Measurements from ENCODE around the gene HEXIM1.

Gene HEXIM1

GRCh38 chr17:45168991-45169752 is 20.9 kb downstream of the HEXIM1 start:
- Histone ChIP-seq H3K4me1 (ENCODE audit: insufficient read depth, low read length) (peaks cover 30% of the 10 kb centered on the region), H3K9me3 (ENCODE audit: insufficient read depth, low read depth, low read length) (no peaks in the 10 kb centered on the region), H3K9ac (ENCODE audit: low read depth, low read length) (no peak overlapping the region), H3K27me3 (ENCODE audit: insufficient read depth, low read length) (no peaks in the 10 kb centered on the region), H3K27ac (ENCODE audit: low read depth, low read length) (no peak overlapping the region; the same call in 1 of the 2 replicates), H3K4me3 (ENCODE audit: low read length) (no peak overlapping the region), H3K36me3 (ENCODE audit: insufficient read depth, low read length) (peaks cover 9% of the 10 kb centered on the region; the same call in 1 of the 2 replicates)
- WGBS = 93% methylated on average over 43 of the region's 43 CpGs

GRCh38 chr17:45170280-45170930 is 22.1 kb downstream of the HEXIM1 start:
- H3K27me3 ChIP-seq (ENCODE audit: insufficient read depth, low read length) = no peaks in the 10 kb centered on the region
- no peaks in the 10 kb centered on the region for H3K9me3 ChIP-seq (ENCODE audit: insufficient read depth, low read depth, low read length)
- H3K36me3 ChIP-seq (ENCODE audit: insufficient read depth, low read length) = peaks cover 5% of the 10 kb centered on the region; the same call in 1 of the 2 replicates
- H3K4me1 ChIP-seq (ENCODE audit: insufficient read depth, low read length) = peaks cover 30% of the 10 kb centered on the region
- H3K27ac ChIP-seq (ENCODE audit: low read depth, low read length) = peak overlapping the region; percentile 92; the same call in 1 of the 2 replicates
- H3K9ac ChIP-seq (ENCODE audit: low read depth, low read length) = peak overlapping the region; percentile 27; the same call in 1 of the 2 replicates
- H3K4me3 ChIP-seq (ENCODE audit: low read length) = no peak overlapping the region
- 82% methylated on average over 12 of the region's 12 CpGs for WGBS

- Histone ChIP-seq H3K4me3 (ENCODE audit: low read length) (no peak overlapping the region), H3K9ac (ENCODE audit: low read depth, low read length) (peak overlapping the region; percentile 53), H3K9me3 (ENCODE audit: insufficient read depth, low read depth, low read length) (no peaks in the 10 kb centered on the region), H3K27me3 (ENCODE audit: insufficient read depth, low read length) (no peaks in the 10 kb centered on the region), H3K4me1 (ENCODE audit: insufficient read depth, low read length) (peaks cover 30% of the 10 kb centered on the region), H3K27ac (ENCODE audit: low read depth, low read length) (peak overlapping the region; percentile 92), H3K36me3 (ENCODE audit: insufficient read depth, low read length) (peaks cover 5% of the 10 kb centered on the region; the same call in 1 of the 2 replicates)
- WGBS = 87% methylated on average over 5 of the region's 5 CpGs
Observed at GRCh38 chr17:45170931-45171337, 22.7 kb downstream of the HEXIM1 start.

DNA sequence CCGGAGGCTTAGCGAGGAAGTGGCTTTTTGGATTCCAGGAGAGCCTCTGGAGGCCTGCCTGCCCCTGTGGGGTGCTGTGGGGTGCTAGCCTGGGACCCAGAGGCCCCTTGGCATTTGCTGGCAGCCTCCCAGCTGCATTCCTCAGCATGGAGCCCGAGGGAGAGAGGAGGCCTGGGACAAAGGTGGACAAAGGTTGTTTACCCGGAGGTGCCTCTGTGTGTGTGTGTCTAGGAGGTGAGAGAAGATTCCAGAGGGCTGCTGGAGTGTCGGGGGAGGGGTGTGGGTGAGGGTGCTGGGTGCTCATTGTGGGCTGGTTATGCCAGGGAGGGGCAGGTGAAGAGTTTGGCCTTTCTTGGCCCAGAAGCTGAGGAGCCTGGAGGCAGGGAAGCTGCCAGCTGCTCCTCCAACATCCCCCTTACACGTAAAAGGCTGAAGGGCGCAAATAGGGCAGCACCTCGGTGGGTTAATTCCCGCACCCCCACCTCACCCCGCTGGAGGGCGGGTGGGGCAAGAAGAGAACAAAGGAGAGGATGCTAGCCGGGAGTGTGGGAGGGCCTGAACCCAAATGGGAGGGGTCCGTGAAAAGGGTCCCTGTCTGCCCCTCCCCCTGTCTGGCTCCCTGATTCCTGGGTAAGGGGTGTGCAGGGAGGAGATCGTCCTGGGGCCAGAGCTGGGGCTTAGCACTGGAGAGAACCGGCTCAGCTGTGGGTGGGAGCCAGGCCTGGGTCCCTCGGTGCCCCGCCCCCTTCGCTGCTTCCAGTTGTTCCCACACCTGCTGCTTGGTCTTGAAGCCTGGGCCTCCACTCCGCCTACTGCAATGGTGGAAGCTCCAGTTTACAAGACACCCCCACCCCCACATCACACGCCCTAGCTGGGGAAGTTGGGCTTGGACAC is 23.3 kb downstream of the HEXIM1 start:
- H3K36me3 ChIP-seq (ENCODE audit: insufficient read depth, low read length) = peaks cover 5% of the 10 kb centered on the region; the same call in 1 of the 2 replicates
- no peaks in the 10 kb centered on the region for H3K9me3 ChIP-seq (ENCODE audit: insufficient read depth, low read depth, low read length)
- peak overlapping the region; percentile 53 for H3K9ac ChIP-seq (ENCODE audit: low read depth, low read length)
- H3K4me1 ChIP-seq (ENCODE audit: insufficient read depth, low read length) = peaks cover 30% of the 10 kb centered on the region
- WGBS = 33% methylated on average over 20 of the region's 20 CpGs
- H3K4me3 ChIP-seq (ENCODE audit: low read length) = no peak overlapping the region; the same call in 1 of the 2 replicates
- H3K27me3 ChIP-seq (ENCODE audit: insufficient read depth, low read length) = no peaks in the 10 kb centered on the region
- peak overlapping the region; percentile 92 for H3K27ac ChIP-seq (ENCODE audit: low read depth, low read length)

DNA sequence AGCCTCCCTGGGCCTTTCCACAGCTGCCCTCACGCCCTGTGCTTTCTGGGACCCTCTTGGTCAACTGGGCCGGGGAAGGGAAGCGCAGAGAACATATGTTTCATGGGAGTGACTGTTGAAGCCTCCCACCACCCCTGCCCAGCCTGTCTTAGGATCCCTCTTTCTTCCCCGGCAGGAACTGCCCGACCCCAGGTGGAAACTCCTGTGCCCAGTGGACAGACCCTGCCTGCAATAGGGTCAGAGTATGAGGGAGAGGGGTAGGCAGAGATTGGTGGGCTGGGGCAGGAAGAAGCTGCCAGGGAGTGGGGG is 23.9 kb downstream of the HEXIM1 start:
- H3K36me3 ChIP-seq (ENCODE audit: insufficient read depth, low read length) = peaks cover 5% of the 10 kb centered on the region; the same call in 1 of the 2 replicates
- H3K9me3 ChIP-seq (ENCODE audit: insufficient read depth, low read depth, low read length) = no peaks in the 10 kb centered on the region
- peak overlapping the region; percentile 53 for H3K9ac ChIP-seq (ENCODE audit: low read depth, low read length)
- no peak overlapping the region; the same call in 1 of the 2 replicates for H3K4me3 ChIP-seq (ENCODE audit: low read length)
- no peaks in the 10 kb centered on the region for H3K27me3 ChIP-seq (ENCODE audit: insufficient read depth, low read length)
- WGBS = 63% methylated on average over 5 of the region's 5 CpGs
- peaks cover 30% of the 10 kb centered on the region for H3K4me1 ChIP-seq (ENCODE audit: insufficient read depth, low read length)
- H3K27ac ChIP-seq (ENCODE audit: low read depth, low read length) = peak overlapping the region; percentile 92

- H3K4me3 ChIP-seq (ENCODE audit: low read length) = no peak overlapping the region; the same call in 1 of the 2 replicates
- peak overlapping the region; percentile 53; the same call in 1 of the 2 replicates for H3K9ac ChIP-seq (ENCODE audit: low read depth, low read length)
- 41% methylated on average over 10 of the region's 10 CpGs for WGBS
- H3K36me3 ChIP-seq (ENCODE audit: insufficient read depth, low read length) = peaks cover 5% of the 10 kb centered on the region; the same call in 1 of the 2 replicates
- peak overlapping the region; percentile 92 for H3K27ac ChIP-seq (ENCODE audit: low read depth, low read length)
- peaks cover 30% of the 10 kb centered on the region for H3K4me1 ChIP-seq (ENCODE audit: insufficient read depth, low read length)
- H3K9me3 ChIP-seq (ENCODE audit: insufficient read depth, low read depth, low read length) = no peaks in the 10 kb centered on the region
- no peaks in the 10 kb centered on the region for H3K27me3 ChIP-seq (ENCODE audit: insufficient read depth, low read length)
Observed at GRCh38 chr17:45172541-45173286, 24.4 kb downstream of the HEXIM1 start.

DNA sequence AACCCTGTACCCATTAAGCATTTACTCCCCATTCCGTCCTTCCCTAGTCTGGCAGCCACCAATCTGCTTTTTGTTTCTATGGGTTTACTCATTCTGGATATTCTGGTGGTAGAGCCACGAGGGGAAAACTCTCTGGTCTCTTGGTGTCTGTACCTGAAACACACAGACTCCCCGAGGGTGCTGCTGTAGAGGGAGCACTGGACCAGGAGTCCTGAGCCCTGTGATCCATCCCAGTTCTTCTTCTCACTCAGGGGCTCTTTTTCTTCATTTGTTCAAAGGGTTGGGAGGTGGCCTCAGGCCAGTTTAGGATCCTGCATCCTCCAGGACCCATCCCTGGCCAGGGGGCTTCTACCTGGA is 27.5 kb downstream of the HEXIM1 start:
- no peaks in the 10 kb centered on the region for H3K9me3 ChIP-seq (ENCODE audit: insufficient read depth, low read depth, low read length)
- H3K4me3 ChIP-seq (ENCODE audit: low read length) = no peak overlapping the region
- H3K27ac ChIP-seq (ENCODE audit: low read depth, low read length) = no peak overlapping the region
- 91% methylated on average over 3 of the region's 3 CpGs for WGBS
- no peaks in the 10 kb centered on the region for H3K36me3 ChIP-seq (ENCODE audit: insufficient read depth, low read length)
- no peak overlapping the region for H3K9ac ChIP-seq (ENCODE audit: low read depth, low read length)
- peaks cover 24% of the 10 kb centered on the region for H3K4me1 ChIP-seq (ENCODE audit: insufficient read depth, low read length)
- H3K27me3 ChIP-seq (ENCODE audit: insufficient read depth, low read length) = no peaks in the 10 kb centered on the region

DNA sequence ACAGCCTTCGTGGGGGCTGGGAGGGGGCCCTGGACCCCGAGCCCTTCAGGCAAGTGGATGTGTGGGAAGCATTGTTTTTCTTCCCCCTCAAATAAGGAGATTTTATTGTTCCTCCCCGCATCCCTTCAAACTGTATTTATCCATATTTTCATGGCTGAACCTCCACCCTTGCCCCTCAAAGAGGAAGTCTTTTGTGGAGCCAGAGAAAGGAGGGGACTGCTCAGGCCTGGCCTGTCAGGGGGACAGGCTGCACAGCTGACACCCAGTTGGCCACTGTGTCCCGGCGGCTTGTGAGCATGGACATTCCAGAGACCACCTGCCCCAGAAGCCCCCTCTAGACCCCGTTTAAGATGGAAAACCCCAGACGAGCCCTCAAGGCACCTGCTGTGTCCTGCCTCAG is 29.3 kb downstream of the HEXIM1 start:
- no peak overlapping the region for H3K4me3 ChIP-seq (ENCODE audit: low read length)
- H3K27ac ChIP-seq (ENCODE audit: low read depth, low read length) = no peak overlapping the region
- H3K9me3 ChIP-seq (ENCODE audit: insufficient read depth, low read depth, low read length) = no peaks in the 10 kb centered on the region
- no peaks in the 10 kb centered on the region for H3K36me3 ChIP-seq (ENCODE audit: insufficient read depth, low read length)
- no peaks in the 10 kb centered on the region for H3K27me3 ChIP-seq (ENCODE audit: insufficient read depth, low read length)
- H3K4me1 ChIP-seq (ENCODE audit: insufficient read depth, low read length) = peaks cover 6% of the 10 kb centered on the region
- 88% methylated on average over 6 of the region's 7 CpGs for WGBS
- H3K9ac ChIP-seq (ENCODE audit: low read depth, low read length) = no peak overlapping the region

DNA sequence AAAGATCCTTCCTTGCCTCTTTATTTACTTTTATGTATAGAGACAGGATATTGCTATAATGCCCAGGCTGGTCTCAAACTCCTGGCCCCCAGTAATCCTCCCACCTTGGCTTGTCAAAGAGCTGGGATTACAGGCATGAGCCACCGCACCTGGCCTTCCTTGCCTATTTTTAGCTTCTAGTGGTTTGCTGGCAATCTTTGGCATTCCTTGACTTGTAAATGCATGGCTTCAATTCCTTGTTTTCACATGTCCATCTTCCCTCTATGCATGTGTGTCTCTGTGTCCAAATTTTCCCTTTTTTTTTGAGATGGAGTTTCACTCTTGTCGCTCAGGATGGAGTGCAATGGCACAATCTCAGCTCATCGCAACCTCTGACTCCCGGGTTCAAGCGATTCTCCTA is 35.9 kb downstream of the HEXIM1 start:
- no peak overlapping the region for H3K27ac ChIP-seq (ENCODE audit: low read depth, low read length)
- no peak overlapping the region for H3K4me3 ChIP-seq (ENCODE audit: low read length)
- no peaks in the 10 kb centered on the region for H3K9me3 ChIP-seq (ENCODE audit: insufficient read depth, low read depth, low read length)
- H3K36me3 ChIP-seq (ENCODE audit: insufficient read depth, low read length) = no peaks in the 10 kb centered on the region
- H3K9ac ChIP-seq (ENCODE audit: low read depth, low read length) = no peak overlapping the region
- no peaks in the 10 kb centered on the region for H3K4me1 ChIP-seq (ENCODE audit: insufficient read depth, low read length)
- 96% methylated on average over 5 of the region's 5 CpGs for WGBS
- H3K27me3 ChIP-seq (ENCODE audit: insufficient read depth, low read length) = no peaks in the 10 kb centered on the region

DNA sequence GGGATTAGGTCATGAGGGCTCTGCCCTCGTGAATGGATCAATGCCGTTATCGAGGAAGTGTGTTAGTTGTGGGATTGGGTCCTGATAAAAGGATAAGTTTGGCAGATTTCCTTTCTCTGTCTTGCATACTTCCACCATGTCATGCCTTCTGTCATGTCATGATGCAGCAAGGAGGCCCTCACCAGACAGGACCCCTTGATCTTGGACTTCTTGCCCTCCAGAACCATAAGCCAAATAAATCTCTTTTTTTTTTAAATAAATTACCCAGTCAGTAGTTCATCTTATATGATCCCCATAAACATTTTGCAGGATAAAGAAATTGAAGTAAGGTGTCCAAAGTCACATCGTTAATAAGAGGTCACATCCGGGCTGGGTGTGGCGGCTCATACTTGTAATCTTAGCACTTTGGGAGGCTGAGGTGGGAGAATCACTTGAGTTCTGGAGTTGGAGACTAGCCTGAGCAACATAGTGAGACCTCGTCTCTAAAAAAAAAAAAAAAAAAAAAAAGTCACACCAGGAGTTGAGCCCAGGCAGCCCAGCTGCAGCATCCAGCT is 38.6 kb downstream of the HEXIM1 start:
- 93% methylated on average over 6 of the region's 7 CpGs for WGBS
- H3K9ac ChIP-seq (ENCODE audit: low read depth, low read length) = no peak overlapping the region

More for the DNA sequence above, 38.6 kb downstream of the HEXIM1 start:
- no peaks in the 10 kb centered on the region for H3K4me1 ChIP-seq (ENCODE audit: insufficient read depth, low read length)
- no peaks in the 10 kb centered on the region for H3K36me3 ChIP-seq (ENCODE audit: insufficient read depth, low read length)
- H3K27me3 ChIP-seq (ENCODE audit: insufficient read depth, low read length) = no peaks in the 10 kb centered on the region
- H3K27ac ChIP-seq (ENCODE audit: low read depth, low read length) = no peak overlapping the region
- H3K4me3 ChIP-seq (ENCODE audit: low read length) = no peak overlapping the region
- 0 out of 2 replicates have a peak, but pooled peaks cover 4% of the 10 kb centered on the region for H3K9me3 ChIP-seq (ENCODE audit: insufficient read depth, low read depth, low read length)
